Panc1 (cell line): ENCODE results near the gene CYGB. TPM values are rescaled to one million over a fixed set of nuclear protein-coding genes. Genes with fewer than 3 reads are reported as not detected.

Experiments
- ATAC-seq: fragments of 200-7000 bp; cut with Tn5 transposase; 2 replicates; pipeline ENCODE4 v1.9.1; 2020; ENCODE audit warnings: mild to moderate bottlenecking, moderate library complexity
- BruUV-seq: library from RNA; stranded (reverse); fragments of 400-500 nt; replicated peaks from 2 replicates; lab custom pipeline; 2021; lab: Mats Ljungman, UMichigan
- CTCF ChIA-PET: fragments of 300-600 bp; sonication (Branson Sonifier 250); formaldehyde crosslinking; loops from one replicate; lab custom pipeline; 2022; ENCODE audit warnings: antibody characterized with exemption; lab: Charles Lee
- POLR2A ChIA-PET: fragments of 300-600 bp; sonication (Branson Sonifier 250); formaldehyde crosslinking; loops from one replicate; lab custom pipeline; 2022; ENCODE audit warnings: antibody characterized with exemption; lab: Charles Lee
- DNase-seq: peaks from one replicate; pipeline ENCODE4 v3.0.0-alpha.2; 2010; ENCODE audit warnings: low read depth, low spot score
- H3K27ac ChIP-seq: 2 replicates; pipeline ENCODE4 v1.5.1; 2011; ENCODE audit warnings: mild to moderate bottlenecking, low read length, inconsistent platforms
- H3K27me3 ChIP-seq: fragments of 200-500 bp; sonication (Bioruptor generic); 2 replicates; pipeline ENCODE4 v1.6.0; 2014; ENCODE audit warnings: low read length, inconsistent platforms; ENCODE audit not compliant: control insufficient read depth, insufficient read depth
- H3K36me3 ChIP-seq: fragments of 200-500 bp; sonication (Bioruptor generic); 2 replicates; pipeline ENCODE4 v1.5.1; 2014; ENCODE audit warnings: inconsistent platforms, mild to moderate bottlenecking, low read length, moderate library complexity; ENCODE audit not compliant: control insufficient read depth, insufficient read depth
- H3K4me1 ChIP-seq: 2 replicates; pipeline ENCODE4 v1.5.1; 2011; ENCODE audit warnings: inconsistent platforms, mild to moderate bottlenecking, low read length, moderate library complexity; ENCODE audit not compliant: control insufficient read depth, insufficient read depth
- H3K4me3 ChIP-seq, 2 experiments: 2 replicates each; pipeline ENCODE4 v1.5.1; 2011 to 2012; ENCODE audit warnings: low read depth in 2 of 2, low read length in 2 of 2, mild to moderate bottlenecking in 2 of 2, inconsistent platforms in 1 of 2, moderate library complexity in 1 of 2
- H3K9me3 ChIP-seq: fragments of 200-500 bp; sonication (Bioruptor generic); 2 replicates; pipeline ENCODE4 v1.5.1; 2014; ENCODE audit warnings: low read depth, mild to moderate bottlenecking, inconsistent platforms, low read length, moderate library complexity; ENCODE audit not compliant: control insufficient read depth, insufficient read depth
- POLR2AphosphoS5 ChIP-seq: IDR thresholded peaks from 2 replicates; pipeline ENCODE4 v1.6.1; 2012; ENCODE audit warnings: mild to moderate bottlenecking, low read depth, low read length, moderate library complexity
- REST ChIP-seq, 2 experiments: IDR thresholded peaks; 2 replicates each; pipeline ENCODE4 v1.6.1; 2011 to 2012; ENCODE audit warnings: low read depth in 2 of 2, control low read depth in 1 of 2, low read length in 1 of 2, mild to moderate bottlenecking in 1 of 2, moderate library complexity in 1 of 2; ENCODE audit not compliant: insufficient read depth in 1 of 2
- SIN3A ChIP-seq: IDR thresholded peaks from 2 replicates; pipeline ENCODE4 v1.6.1; 2012; ENCODE audit warnings: low read depth, mild to moderate bottlenecking, low read length, moderate library complexity, borderline replicate concordance; ENCODE audit not compliant: insufficient read depth
- TCF7L2 ChIP-seq: IDR thresholded peaks from 2 replicates; pipeline ENCODE4 v1.6.1; 2011; ENCODE audit warnings: mild to moderate bottlenecking, low read depth, low read length, inconsistent platforms
- in situ Hi-C: cut with HindIII; loops from 2 replicates; pipeline ENCODE4 v1.10.0; 2016; ENCODE audit warnings: low sequenced_read_pairs, low pct_unique_long_range_greater_than_20kb
- intact Hi-C: fragments of 100-400 bp; cut with micrococcal nuclease; formaldehyde crosslinking; loops from one replicate; pipeline ENCODE4 v1.10.0; 2022; ENCODE audit not compliant: unreplicated experiment
- total RNA-seq: library from RNA; stranded (reverse); gene quantifications from one replicate; pipeline ENCODE4 v1.2.1, GENCODE V29; 2021; ENCODE audit not compliant: unreplicated experiment
- TF ChIP-seq, protein P1 (sequence below): fragments of 450-650 bp; IDR thresholded peaks from 2 replicates; pipeline ENCODE4 v1.5.1; 2017; ENCODE audit warnings: mild to moderate bottlenecking

Gene CYGB
- total RNA-seq, 1 experiment from 2014 or later = 6.0 TPM

DNA sequence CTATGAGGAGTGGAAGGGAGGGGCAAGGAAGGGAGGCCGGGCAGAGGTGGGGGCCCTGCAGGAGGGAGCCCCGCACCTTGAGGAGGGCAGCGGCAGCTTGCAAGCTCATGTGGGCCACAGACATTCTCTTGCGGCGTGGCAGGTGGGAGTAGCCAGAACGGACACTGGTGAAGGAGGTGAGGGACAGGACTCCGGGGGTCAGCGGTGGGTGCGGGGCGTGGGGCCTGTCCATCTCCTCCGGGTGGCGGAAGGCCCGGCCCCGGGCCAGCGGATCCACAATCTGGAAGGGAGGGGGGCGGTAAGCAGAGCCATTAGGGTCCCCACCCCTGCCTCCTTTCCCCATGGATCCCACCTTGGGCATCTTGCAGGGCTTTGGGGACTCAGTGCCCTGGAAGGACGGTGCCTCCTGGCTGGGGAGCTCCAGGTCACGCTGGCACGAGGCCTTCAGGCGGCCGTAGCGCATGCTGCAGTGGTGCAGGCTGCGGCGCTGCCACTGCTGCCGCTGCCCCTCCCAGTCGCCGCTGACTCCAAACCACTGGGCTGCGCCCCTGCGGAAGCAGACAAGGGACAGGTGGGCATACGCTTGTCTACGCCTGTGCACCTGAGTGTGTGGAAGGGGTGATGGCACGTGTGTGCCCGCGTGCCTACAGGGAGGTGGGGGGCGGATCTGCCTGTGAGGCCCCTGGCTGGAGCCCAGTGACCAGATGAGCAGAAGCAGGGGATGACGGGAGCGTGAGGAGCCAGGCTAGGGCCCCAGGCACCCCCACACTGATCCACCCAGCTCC lies 58.6 kb downstream of the CYGB start:
- in situ Hi-C loops = no loop called here
- BruUV-seq = no TSS peak

GRCh38 chr17:76478097-76478496 lies 59.4 kb downstream of the CYGB start:
- in situ Hi-C loops = no loop called here
- Histone ChIP-seq H3K36me3 (no peaks in the 10 kb centered on the region), H3K9me3 (no peaks in the 10 kb centered on the region), H3K4me1 (no peaks in the 10 kb centered on the region), H3K27me3 (no peaks in the 10 kb centered on the region), H3K27ac (no peak overlapping the region), H3K4me3 (no peak overlapping the region)
- ATAC-seq (no peak), DNase-seq (no peak)
- intact Hi-C loops = no loop called here
- TF ChIP-seq, protein P1, sequence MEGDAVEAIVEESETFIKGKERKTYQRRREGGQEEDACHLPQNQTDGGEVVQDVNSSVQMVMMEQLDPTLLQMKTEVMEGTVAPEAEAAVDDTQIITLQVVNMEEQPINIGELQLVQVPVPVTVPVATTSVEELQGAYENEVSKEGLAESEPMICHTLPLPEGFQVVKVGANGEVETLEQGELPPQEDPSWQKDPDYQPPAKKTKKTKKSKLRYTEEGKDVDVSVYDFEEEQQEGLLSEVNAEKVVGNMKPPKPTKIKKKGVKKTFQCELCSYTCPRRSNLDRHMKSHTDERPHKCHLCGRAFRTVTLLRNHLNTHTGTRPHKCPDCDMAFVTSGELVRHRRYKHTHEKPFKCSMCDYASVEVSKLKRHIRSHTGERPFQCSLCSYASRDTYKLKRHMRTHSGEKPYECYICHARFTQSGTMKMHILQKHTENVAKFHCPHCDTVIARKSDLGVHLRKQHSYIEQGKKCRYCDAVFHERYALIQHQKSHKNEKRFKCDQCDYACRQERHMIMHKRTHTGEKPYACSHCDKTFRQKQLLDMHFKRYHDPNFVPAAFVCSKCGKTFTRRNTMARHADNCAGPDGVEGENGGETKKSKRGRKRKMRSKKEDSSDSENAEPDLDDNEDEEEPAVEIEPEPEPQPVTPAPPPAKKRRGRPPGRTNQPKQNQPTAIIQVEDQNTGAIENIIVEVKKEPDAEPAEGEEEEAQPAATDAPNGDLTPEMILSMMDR = no peak
- TF ChIP-seq TCF7L2 (no peak), POLR2AphosphoS5 (no peak), SIN3A (no peak), REST (IDR thresholded peaks at IDR 0.05; ENCODE audit: insufficient read depth in 1 of 2, low read depth in 2 of 2, low read length in 1 of 2) (no peak)
- ChIA-PET POLR2A (interaction anchor here (0.9 kb wide), 1 partner anchor 24 kb away, joined by 3 read pairs; no protein-coding TSS in a partner anchor), CTCF (interaction anchor here (0.6 kb wide), 1 partner anchor 25 kb away, joined by 3 read pairs; no protein-coding TSS in a partner anchor)
- BruUV-seq = no TSS peak

More for the DNA sequence above, 58.6 kb downstream of the CYGB start:
- ATAC-seq (no peak), DNase-seq (no peak)
- TF ChIP-seq REST (IDR thresholded peaks at IDR 0.05; ENCODE audit: insufficient read depth in 1 of 2, low read depth in 2 of 2, low read length in 1 of 2) (no peak), SIN3A (no peak), TCF7L2 (no peak), POLR2AphosphoS5 (no peak)
- TF ChIP-seq, protein P1 = no peak
- H3K27me3 ChIP-seq = no peaks in the 10 kb centered on the region
- intact Hi-C loops = no loop called here
- no peak overlapping the region for H3K4me3 ChIP-seq
- ChIA-PET POLR2A (interaction anchor here (0.9 kb wide), 1 partner anchor 23 kb away, joined by 3 read pairs; no protein-coding TSS in a partner anchor), CTCF (no interaction called here)
- no peaks in the 10 kb centered on the region for H3K4me1 ChIP-seq
- H3K9me3 ChIP-seq = no peaks in the 10 kb centered on the region
- H3K27ac ChIP-seq = no peak overlapping the region
- H3K36me3 ChIP-seq = no peaks in the 10 kb centered on the region
